Uterine smooth muscle cell (primary cell): ENCODE results near the gene CYBB. TPM values are rescaled to one million over a fixed set of nuclear protein-coding genes. Genes with fewer than 3 reads are reported as not detected.

Experiments
- total RNA-seq: library from RNA; depleted of rRNA; stranded (reverse); fragments of >200 nt; gene quantifications from 2 replicates; pipeline ENCODE4 v1.2.3, GENCODE V29; 2014

Gene CYBB
- under 0.01 TPM in 1 of 2 replicates, not detected in the other for total RNA-seq

DNA sequence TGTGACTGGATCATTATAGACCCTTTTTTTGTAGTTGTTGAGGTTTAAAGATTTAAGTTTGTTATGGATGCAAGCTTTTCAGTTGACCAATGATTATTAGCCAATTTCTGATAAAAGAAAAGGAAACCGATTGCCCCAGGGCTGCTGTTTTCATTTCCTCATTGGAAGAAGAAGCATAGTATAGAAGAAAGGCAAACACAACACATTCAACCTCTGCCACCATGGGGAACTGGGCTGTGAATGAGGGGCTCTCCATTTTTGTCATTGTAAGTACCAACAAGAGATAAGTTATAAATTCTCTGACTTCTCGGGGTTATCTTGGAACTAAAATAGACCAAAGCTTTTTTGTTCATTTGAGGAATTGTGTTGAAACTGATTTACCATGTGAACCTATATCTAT is at the start of gene CYBB:
TSS of gene CYBB (plus strand) at position 203 of the 400 bp plus-strand sequence. CDS start at position 222, 19 bp downstream.

GRCh38 chrX:37846934-37847732 is 67.3 kb downstream of the CYBB start, which contains the start of gene DYNLT3:
DYNLT3 (minus strand) TSS chrX:37847571; CDS start chrX:37847510, 61 bp downstream.

Other genes with a start within 250 kb of the CYBB start
- gene LANCL3, start 208.4 kb upstream of the CYBB start, total RNA-seq, result 0.11 and 0.12 TPM in 2 replicates
- 0.22 and 0.25 TPM in 2 replicates for gene XK, start 94.3 kb upstream of the CYBB start, total RNA-seq
- gene DYNLT3, start 67.5 kb downstream of the CYBB start, total RNA-seq, result 55.3 and 55.5 TPM in 2 replicates
- gene SYTL5, start 226.5 kb downstream of the CYBB start, total RNA-seq, result 0.66 and 1.2 TPM in 2 replicates